NAMALWA (cell line): ENCODE results near the gene TMEM132D.
A peak's percentile ranks its signal among the peaks of the same experiment; 100 is the strongest.

Experiments used
- DNase-seq: peaks from one replicate; pipeline ENCODE4 v3.0.0-alpha.2; 2015; ENCODE audit warnings: low spot score

Gene TMEM132D

DNA sequence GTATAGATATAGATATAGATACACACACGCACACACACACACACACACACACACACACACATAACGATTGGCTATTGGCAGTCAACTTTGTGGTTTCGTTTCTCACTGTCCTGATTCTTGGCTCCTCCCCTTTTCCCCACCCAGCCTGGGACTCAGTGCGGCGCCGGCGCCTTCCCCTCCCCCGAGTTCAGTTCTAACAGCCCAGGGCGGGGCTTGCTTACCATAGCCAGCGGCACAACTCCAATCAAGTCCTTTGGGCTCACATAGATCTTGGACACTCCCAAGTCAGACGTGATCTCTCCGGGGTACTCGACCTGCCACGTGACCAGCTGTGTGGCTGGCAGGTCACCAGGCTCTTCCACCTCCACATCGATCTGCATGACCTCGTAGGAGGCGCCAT, 566.4 kb downstream of the TMEM132D start:
- DNase-seq, result no peak

GRCh38 chr12:129335773-129336172, 568.1 kb downstream of the TMEM132D start:
- DNase-seq, result no peak

GRCh38 chr12:129332286-129332685, 571.5 kb downstream of the TMEM132D start:
- no peak for DNase-seq

DNA sequence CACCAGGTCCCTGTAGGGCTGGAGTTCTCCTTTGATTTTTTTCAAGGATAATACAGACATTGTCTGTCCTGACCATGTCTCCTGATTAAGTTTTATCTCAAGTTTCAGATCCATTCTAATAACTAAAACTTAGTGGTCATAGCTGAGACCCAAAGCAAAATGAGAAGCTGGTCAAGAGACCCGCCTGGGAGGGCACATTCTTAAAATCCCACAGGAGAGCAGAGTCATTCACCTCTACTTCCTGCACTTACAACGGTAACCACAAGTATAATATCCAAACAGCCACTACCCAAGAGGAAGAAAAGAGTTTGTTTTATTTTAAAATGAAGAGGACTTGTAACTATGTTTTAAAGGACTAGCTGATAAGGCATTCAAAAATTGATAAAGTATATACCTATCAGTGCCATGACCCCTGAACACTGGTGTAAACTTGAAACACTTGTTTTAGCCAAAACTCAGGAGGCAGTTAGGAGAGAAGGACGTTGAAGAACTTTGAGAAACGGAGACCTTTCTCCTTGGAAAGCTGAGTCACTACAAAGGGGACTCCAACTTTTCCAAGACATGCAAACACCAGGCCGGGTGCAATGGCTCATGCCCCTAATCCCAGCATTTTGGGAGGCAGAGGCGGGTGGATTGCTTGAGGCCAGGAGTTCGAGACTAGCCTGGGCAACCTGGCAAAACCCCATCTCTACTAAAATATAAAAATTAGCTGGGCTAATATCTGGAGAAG, 572.3 kb downstream of the TMEM132D start:
- no peak for DNase-seq

GRCh38 chr12:129328235-129328634, 575.6 kb downstream of the TMEM132D start:
- DNase-seq, result no peak

DNA sequence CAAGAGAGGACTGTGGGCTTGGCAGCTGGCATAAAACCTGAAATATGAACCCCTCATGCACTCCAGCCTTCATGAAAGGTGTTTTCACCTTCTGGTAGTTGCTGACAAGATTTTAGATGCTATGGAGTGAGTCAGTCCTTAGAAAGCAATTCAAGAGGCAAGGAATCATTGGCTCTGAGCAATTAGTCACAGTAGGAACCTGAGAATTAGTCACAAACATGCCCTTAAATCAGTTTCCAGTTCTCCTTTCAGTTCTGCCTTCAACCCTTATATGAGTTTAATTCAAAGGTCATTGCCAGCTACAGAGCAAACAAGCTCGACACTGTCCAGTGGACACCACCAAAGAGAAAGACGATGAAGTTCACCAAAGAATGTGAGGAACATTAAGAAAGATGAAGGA, 578.3 kb downstream of the TMEM132D start:
- DNase-seq, result no peak

- DNase-seq, result no peak
Measured at GRCh38 chr12:129312048-129312447, 591.8 kb downstream of the TMEM132D start.

DNA sequence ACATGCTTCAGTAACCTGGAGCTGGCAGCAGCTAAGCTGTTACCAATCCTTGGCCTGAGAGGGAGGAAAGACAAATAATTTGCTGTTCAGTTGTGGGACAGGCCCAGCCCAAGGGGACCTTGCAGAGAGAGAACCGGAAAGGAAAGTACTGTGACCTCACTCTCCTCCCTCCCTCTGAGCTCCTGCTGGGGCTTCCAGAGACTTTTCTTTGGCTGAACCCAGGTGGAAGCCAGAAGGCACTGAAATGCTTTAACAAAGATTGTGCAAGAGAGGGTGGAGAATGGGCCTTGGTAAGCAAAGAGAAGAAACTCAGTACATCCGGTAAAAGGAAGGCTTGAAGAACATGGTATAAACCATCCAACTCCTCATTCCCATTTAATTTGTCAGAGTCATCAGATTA, 593.5 kb downstream of the TMEM132D start:
- no peak for DNase-seq

DNA sequence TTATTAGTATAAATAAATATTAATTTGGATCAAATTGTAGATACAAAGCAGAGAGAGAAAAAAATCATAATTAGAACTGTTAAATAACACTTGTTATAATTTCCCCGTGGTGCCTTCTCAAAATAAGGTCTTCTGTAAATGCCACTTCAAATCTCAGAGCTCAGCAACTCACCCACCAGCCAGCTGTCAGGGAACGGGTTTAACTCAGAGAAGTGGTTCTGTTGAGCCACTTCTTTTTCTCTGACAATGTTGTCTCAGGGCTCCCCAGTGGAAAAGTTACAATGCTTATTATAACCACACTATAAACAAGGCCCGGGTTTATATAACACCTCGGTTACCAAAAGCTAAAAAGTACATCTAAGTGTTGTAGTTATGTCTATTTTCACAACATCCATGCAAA, 598.0 kb downstream of the TMEM132D start:
- DNase-seq, result no peak

DNA sequence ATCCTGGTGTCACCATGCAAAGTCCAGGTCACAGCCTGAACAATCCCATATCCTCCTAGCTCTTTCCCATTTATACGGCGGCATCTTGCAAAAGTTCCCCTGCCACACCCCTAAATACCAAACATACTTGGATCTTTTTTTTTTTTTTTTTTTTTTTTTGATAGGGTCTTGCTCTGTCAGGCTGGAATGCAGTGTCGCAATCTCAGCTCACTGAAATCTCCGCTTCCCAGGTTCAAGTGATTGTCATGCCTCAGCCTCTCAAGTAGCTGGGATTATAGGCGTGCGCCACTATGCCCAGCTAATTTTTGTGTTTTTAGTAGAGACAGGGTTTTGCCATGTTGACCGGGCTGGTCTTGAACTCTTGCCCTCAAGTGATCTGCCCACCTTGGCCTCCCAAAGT, 599.3 kb downstream of the TMEM132D start:
- no peak for DNase-seq

DNA sequence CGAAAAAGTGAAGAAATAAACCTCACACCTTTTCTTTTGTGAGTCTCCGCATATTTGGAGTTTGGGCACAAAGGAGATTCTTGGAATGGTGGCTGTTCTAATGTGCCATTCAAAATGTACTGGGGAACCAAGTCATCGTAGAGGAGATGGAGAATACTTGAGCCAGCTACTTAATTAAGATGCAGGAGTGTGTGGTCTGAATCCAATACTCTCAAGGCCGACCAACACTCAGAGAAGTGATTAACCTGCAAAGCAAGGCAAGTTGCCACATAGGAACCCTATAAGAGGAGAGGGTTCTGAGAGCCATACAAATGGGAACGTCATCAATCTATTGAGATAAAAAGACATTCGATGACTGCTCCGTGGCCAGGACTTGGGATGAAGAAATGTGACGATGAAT, 603.8 kb downstream of the TMEM132D start:
- DNase-seq, result no peak

- no peak for DNase-seq
Measured at GRCh38 chr12:129298921-129299320, 604.9 kb downstream of the TMEM132D start.

- DNase-seq, result no peak
Measured at GRCh38 chr12:129296671-129297070, 607.2 kb downstream of the TMEM132D start.

DNA sequence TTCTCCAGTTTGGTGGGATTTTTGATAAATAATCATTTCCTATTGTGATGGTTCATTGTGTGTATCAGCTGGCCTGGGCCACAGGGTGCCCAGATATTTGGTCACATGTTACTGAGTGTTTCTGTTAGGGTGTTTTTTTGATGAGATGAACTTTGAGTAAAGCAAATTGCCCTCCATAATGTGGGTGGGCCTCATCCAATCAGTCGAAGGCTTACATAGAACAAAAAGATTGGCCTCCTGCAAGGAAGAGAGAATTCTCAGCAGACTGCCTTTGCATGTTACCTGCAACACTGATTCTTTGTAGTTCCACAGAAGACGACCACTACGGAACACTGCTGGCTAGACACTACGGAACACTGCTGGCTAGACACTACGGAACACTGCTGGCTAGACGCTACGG, 609.0 kb downstream of the TMEM132D start:
- no peak for DNase-seq

DNA sequence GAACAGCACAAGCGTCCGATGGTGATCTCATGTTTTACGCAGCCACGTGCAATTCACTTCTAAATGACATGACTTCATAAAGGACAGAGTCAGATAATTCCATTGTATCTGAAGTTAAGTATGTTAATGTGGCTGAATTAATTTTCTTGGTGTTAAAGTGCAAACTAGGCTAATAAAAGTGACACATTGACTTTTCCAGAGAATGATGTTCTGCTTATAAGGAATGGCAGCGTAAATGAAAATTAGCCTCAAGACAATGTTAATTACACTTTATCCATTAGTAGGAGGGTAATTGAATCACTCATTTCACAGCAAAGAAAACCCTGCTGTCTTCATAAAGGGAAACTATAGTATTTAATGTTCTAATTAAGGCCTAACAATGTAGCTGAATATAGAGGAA, 624.1 kb downstream of the TMEM132D start:
- no peak for DNase-seq

DNA sequence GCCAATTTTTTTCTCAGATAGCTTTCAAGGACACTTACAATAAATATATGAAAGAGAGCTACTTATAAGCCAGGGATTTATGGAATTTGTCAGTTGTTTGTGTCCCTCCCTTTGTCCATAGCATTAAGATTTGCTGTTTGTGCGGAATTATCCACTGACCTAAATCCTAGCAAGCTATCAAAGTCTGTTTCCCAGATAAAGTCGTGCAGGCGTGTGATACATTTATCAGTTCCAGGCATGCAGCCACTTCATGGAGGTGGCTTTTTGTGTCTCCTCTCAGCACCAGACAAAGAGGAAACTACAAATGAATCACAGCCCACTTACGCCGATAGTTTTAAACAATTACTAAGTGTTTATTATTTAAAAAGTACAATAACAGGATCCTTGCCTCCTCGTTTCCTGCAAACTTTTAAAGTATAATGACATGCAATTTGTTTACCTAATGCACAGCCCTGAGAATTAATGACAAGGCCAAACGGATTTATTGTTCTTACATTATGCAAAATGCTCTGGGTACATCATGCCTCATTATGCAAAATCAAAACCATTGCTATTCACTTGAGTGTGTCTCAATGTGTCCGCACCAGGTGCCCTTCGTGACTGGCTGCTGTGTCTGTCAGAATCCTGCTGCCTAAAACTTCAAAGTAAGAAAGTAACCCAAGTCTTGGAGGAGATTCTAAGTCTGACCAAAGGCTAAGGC, 627.3 kb downstream of the TMEM132D start:
- no peak for DNase-seq

DNA sequence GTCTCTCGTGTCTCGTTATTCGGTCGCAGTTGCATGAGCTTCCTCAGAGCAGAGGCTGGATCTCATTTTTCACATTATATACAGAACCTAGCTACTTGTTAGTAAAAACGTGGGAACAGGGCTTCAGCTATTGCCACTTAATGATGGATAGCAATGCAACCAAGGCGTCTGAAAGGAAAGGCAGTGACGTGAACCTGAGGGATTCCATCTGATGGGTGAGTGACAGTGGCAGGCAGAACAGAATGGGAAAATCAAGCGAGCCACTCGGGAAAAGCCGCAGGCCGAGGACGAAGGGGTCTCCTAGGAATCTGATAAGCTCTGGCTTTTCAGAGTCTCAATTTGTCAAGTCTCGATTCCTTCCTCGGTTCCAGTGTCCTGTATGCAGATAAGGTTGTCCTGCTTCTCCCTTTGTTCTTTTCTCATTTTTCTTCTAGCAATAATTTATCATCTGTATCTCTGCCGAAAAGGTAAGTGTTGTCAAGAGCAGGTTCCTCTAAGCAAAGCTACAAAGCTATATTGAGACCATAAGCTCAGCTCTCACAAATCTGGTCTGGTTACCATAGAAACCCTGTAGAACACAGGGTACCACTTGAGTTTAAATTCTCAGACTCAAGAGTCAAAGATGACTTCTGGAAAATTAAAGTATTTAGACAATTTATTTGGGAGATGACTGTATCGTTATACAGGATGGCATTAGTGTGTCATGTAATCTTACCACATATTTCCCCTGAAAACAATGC, 633.9 kb downstream of the TMEM132D start:
- DNase-seq, result no peak

GRCh38 chr12:129258781-129259318, 645.0 kb downstream of the TMEM132D start:
- no peak for DNase-seq

DNA sequence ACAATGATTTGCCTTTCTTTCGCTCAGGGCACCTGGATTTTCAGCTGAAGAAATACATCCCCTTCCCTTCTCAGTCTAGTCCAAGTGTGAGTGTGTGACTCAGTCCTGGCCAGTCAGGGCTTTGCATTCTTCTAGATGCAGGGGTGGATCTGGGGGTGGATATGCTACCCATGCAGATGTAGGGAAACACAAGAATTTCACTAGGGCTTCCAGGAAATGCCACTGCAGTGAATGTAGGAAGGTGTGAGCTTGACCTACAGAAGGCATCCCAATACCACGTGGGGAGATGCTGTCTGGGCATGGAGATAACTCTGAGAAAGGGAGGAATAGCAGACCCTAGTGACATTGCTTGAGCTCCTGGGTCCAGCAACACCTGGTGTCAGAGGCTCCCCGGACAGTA, 646.3 kb downstream of the TMEM132D start:
- no peak for DNase-seq

GRCh38 chr12:129246630-129247029, 657.2 kb downstream of the TMEM132D start:
- no peak for DNase-seq

- DNase-seq, result no peak
Measured at GRCh38 chr12:129245769-129246168, 658.1 kb downstream of the TMEM132D start.

- DNase-seq, result no peak
Measured at GRCh38 chr12:129241852-129242251, 662.0 kb downstream of the TMEM132D start.

DNA sequence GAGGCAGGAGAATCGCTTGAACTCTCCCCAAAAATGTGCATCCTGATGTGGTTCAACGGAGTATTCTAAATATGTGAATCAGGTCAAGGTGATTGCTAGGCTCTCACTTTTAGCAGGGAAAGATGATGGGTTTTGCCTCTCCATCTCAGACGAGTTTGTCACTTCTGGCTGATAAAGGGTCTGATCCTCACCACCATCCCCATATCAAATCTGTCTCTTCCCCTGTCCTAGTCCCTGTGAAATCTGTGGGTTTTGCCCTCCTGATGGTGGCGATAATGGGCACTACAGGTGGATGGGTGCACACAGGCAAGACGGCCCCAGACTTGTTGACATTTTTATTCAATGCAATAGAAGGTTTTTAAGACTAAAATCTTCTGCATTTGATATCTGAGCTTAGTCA, 665.9 kb downstream of the TMEM132D start:
- peak; percentile 3 for DNase-seq
